PC-3 (cell line): ENCODE results near the gene VASH2. TPM values are rescaled to one million over a fixed set of nuclear protein-coding genes. Genes with fewer than 3 reads are reported as not detected.

Source experiments
- ATAC-seq: fragments of 200-7000 bp; cut with Tn5 transposase; 2 replicates; pipeline ENCODE4 v1.9.1; 2020; ENCODE audit warnings: mild to moderate bottlenecking, moderate library complexity
- BruUV-seq: library from RNA; stranded (reverse); fragments of 400-500 nt; replicated peaks from 2 replicates; lab custom pipeline; 2021; lab: Mats Ljungman, UMichigan
- CTCF ChIA-PET: fragments of 300-600 bp; sonication (Branson Sonifier 250); formaldehyde crosslinking; loops from one replicate; lab custom pipeline; 2022; ENCODE audit warnings: antibody characterized with exemption; lab: Charles Lee
- POLR2A ChIA-PET: fragments of 300-600 bp; sonication (Branson Sonifier 250); formaldehyde crosslinking; loops from one replicate; lab custom pipeline; 2022; ENCODE audit warnings: antibody characterized with exemption; ENCODE audit not compliant: unreplicated experiment; lab: Charles Lee
- DNase-seq: peaks from one replicate; pipeline ENCODE4 v3.0.0-alpha.2; 2015
- H2AFZ ChIP-seq: fragments of 300-600 bp; sonication (generic); 2 replicates; pipeline ENCODE4 v1.6.0; 2016; ENCODE audit warnings: antibody characterized with exemption, low read length
- H3F3A ChIP-seq: fragments of 300-600 bp; sonication (generic); one replicate; pipeline ENCODE4 v1.6.0; 2017; ENCODE audit warnings: antibody characterized with exemption, low read length, control low read depth, mild to moderate bottlenecking; ENCODE audit not compliant: unreplicated experiment
- H3K27ac ChIP-seq: fragments of 300-600 bp; sonication (generic); 2 replicates; pipeline ENCODE4 v1.5.1; 2016; ENCODE audit warnings: mild to moderate bottlenecking, low read length
- H3K27me3 ChIP-seq: fragments of 300-600 bp; sonication (generic); 2 replicates; pipeline ENCODE4 v1.6.1; 2016; ENCODE audit warnings: low read length, mixed read lengths
- H3K36me3 ChIP-seq: fragments of 300-600 bp; sonication (generic); 2 replicates; pipeline ENCODE4 v1.6.1; 2016; ENCODE audit warnings: low read depth, mixed run types, low read length, mixed read lengths
- H3K4me1 ChIP-seq: fragments of 300-600 bp; sonication (generic); 2 replicates; pipeline ENCODE4 v1.5.1; 2016; ENCODE audit warnings: low read length; ENCODE audit not compliant: insufficient read depth
- H3K4me2 ChIP-seq: fragments of 300-600 bp; sonication (generic); 2 replicates; pipeline ENCODE4 v1.6.0; 2016; ENCODE audit warnings: low read length
- H3K4me3 ChIP-seq: fragments of 300-600 bp; sonication (generic); 2 replicates; pipeline ENCODE4 v1.5.1; 2016; ENCODE audit warnings: mild to moderate bottlenecking, low read length, mixed read lengths
- H3K79me2 ChIP-seq: fragments of 300-600 bp; sonication (generic); 2 replicates; pipeline ENCODE4 v1.6.1; 2017; ENCODE audit warnings: low read length, mixed read lengths
- H3K9ac ChIP-seq: fragments of 300-600 bp; sonication (generic); 2 replicates; pipeline ENCODE4 v1.6.0; 2016; ENCODE audit warnings: mild to moderate bottlenecking, low read length
- H3K9me2 ChIP-seq: fragments of 300-600 bp; sonication (generic); replicated peaks from 2 replicates; pipeline ENCODE4 v1.6.1; 2016; ENCODE audit warnings: mixed run types, low read length, mixed read lengths
- H3K9me3 ChIP-seq: fragments of 300-600 bp; sonication (generic); 2 replicates; pipeline ENCODE4 v1.6.1; 2016; ENCODE audit warnings: low read length, mixed read lengths
- H4K20me1 ChIP-seq: fragments of 300-600 bp; sonication (generic); 2 replicates; pipeline ENCODE4 v1.6.1; 2016; ENCODE audit warnings: low read length, mixed read lengths
- EZH2 ChIP-seq: fragments of 300-600 bp; sonication (generic); IDR thresholded peaks from one replicate; pipeline ENCODE4 v1.6.1; 2017; ENCODE audit warnings: antibody characterized with exemption, mild to moderate bottlenecking, low read length; ENCODE audit not compliant: unreplicated experiment
- EZH2phosphoT487 ChIP-seq: fragments of 300-600 bp; sonication (generic); IDR thresholded peaks from 2 replicates; pipeline ENCODE4 v1.6.1; 2018; ENCODE audit warnings: mild to moderate bottlenecking, antibody characterized with exemption, low read length, borderline replicate concordance
- intact Hi-C: fragments of 100-400 bp; cut with micrococcal nuclease; formaldehyde crosslinking; loops from 2 replicates; pipeline ENCODE4 v1.9.0; 2023
- total RNA-seq: library from RNA; depleted of rRNA; stranded (reverse); fragments of >200 nt; gene quantifications from 2 replicates; pipeline ENCODE4 v1.2.3, GENCODE V29; 2014
- TF ChIP-seq, protein P1 (sequence below): fragments of 300-600 bp; sonication (generic); conservative IDR thresholded peaks from 2 replicates; pipeline ENCODE4 v1.5.1; 2017; ENCODE audit warnings: antibody characterized with exemption, low read depth, mild to moderate bottlenecking, low read length

VASH2 gene
- total RNA-seq, 1 experiment from 2014 or later: 4.7 TPM

DNA sequence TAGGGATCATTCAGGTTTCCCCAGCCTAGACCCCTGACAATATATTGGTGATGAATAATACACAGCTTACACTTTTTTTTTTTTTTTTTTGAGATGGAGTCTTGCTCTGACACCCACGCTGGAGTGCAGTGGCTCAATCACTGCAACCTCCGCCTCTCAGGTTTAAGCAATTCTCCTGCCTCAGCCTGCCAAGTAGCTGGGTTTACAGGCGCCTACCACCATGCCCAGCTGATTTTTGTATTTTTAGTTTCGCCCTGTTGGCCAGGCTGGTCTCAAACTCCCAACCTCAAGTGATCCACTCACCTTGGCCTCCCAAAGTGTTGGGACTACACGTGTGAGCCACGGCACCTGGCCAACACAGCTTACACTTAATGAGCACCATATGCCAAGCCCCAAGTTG is 7.2 kb downstream of the VASH2 start:
- no peaks in the 10 kb centered on the region for H3K9me2 ChIP-seq
- intact Hi-C loops: no loop called here
- H3K27me3 ChIP-seq: no peaks in the 10 kb centered on the region
- H3K4me3 ChIP-seq: no peak overlapping the region
- H3K36me3 ChIP-seq: no peaks in the 10 kb centered on the region
- H3K9me3 ChIP-seq: no peaks in the 10 kb centered on the region
- no TSS peak for BruUV-seq
- TF ChIP-seq EZH2 (no peak), EZH2phosphoT487 (no peak)
- TF ChIP-seq, protein P1, sequence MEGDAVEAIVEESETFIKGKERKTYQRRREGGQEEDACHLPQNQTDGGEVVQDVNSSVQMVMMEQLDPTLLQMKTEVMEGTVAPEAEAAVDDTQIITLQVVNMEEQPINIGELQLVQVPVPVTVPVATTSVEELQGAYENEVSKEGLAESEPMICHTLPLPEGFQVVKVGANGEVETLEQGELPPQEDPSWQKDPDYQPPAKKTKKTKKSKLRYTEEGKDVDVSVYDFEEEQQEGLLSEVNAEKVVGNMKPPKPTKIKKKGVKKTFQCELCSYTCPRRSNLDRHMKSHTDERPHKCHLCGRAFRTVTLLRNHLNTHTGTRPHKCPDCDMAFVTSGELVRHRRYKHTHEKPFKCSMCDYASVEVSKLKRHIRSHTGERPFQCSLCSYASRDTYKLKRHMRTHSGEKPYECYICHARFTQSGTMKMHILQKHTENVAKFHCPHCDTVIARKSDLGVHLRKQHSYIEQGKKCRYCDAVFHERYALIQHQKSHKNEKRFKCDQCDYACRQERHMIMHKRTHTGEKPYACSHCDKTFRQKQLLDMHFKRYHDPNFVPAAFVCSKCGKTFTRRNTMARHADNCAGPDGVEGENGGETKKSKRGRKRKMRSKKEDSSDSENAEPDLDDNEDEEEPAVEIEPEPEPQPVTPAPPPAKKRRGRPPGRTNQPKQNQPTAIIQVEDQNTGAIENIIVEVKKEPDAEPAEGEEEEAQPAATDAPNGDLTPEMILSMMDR: no peak
- H3K79me2 ChIP-seq: no peaks in the 10 kb centered on the region
- H3K9ac ChIP-seq: no peak overlapping the region
- no peak overlapping the region for H2AFZ ChIP-seq
- CTCF ChIA-PET: no interaction called here
- no peak overlapping the region for H3K4me2 ChIP-seq
- H3F3A ChIP-seq: no peaks in the 10 kb centered on the region
- ATAC-seq (no peak), DNase-seq (no peak)
- no peak overlapping the region for H3K27ac ChIP-seq
- POLR2A ChIA-PET: no interaction called here
- no peaks in the 10 kb centered on the region for H4K20me1 ChIP-seq
- H3K4me1 ChIP-seq: no peaks in the 10 kb centered on the region

DNA sequence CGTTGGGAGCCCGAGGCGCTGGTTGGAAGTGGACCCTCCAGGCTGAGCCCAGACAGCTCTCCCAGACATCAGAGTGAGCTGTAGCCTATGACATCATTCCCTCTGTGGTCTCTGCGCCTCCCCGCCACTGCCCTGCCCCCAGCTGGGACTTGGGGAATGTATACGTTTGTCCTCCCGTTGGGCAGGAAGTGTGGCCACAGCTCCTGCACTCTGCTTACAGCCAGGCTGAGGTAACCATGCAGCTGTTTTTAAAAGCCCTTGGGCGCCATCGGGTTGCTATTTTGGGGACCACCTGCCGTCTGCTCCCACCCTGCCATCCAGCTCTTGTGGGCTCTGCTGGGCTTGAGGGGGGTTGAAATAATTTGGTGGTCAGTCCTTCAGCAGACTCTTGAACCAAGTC is 7.8 kb downstream of the VASH2 start:
- H3K4me3 ChIP-seq: no peak overlapping the region
- H3K36me3 ChIP-seq: no peaks in the 10 kb centered on the region
- H3K79me2 ChIP-seq: no peaks in the 10 kb centered on the region
- TF ChIP-seq EZH2 (no peak), EZH2phosphoT487 (no peak)
- TF ChIP-seq, protein P1: no peak
- no peak overlapping the region for H3K4me2 ChIP-seq
- H3K27me3 ChIP-seq: no peaks in the 10 kb centered on the region
- no peaks in the 10 kb centered on the region for H4K20me1 ChIP-seq
- ATAC-seq: no peak
- H3K4me1 ChIP-seq: no peaks in the 10 kb centered on the region
- no peak overlapping the region for H2AFZ ChIP-seq
- ChIA-PET POLR2A (no interaction called here), CTCF (no interaction called here)
- H3K9me3 ChIP-seq: no peaks in the 10 kb centered on the region
- no peaks in the 10 kb centered on the region for H3F3A ChIP-seq
- DNase-seq: no peak
- H3K9ac ChIP-seq: no peak overlapping the region
- no peaks in the 10 kb centered on the region for H3K9me2 ChIP-seq
- H3K27ac ChIP-seq: no peak overlapping the region
- no TSS peak for BruUV-seq
- intact Hi-C loops: no loop called here

DNA sequence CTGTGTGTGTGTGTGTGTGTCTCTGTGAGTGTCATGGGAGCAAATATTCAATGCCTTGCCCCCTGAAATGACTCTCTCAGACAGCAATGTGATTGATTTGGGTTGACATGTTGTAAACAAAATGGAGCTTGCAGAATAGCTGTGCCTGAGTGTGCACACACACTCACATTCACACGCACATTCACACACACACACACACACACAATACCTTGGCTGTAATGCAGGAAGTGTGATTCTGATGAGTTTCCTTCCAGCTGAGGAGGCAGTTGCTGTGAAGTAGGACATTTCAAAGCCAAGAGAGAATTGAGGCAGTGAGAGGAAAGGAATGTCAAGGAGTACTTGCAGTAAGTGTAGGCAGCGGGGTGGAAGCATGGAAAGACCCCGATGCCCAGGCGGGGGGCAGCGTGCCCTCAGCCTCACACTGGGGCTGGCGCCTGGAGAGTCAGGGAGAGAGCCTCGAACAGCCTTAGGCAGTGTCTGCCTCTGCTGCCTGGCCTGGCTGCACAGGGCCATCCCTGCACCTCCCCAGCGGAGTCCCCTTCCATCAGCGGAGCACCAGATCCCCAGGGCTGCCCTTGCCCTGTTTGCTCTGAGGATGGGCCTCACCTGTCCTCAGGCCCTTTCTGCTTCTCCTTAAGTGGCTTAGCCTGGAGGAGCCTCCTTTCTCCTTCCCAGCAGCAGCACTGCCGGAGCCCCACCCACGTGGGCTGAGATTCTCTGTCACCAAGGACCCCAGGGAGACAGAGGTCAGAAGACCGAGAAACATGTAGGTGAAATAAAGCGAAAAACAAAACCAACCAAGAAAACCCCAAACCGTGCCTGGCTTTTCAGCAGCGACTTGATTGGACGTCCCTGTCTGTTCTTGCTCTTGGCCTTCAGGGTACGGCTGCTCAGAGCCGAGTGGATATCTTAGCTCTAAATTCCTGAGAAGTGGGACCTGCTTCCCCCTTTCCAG is 9.2 kb downstream of the VASH2 start:
- BruUV-seq: no TSS peak
- no peak for ATAC-seq
- no peak overlapping the region for H3K9ac ChIP-seq
- H3K27ac ChIP-seq: no peak overlapping the region
- H3K9me3 ChIP-seq: no peaks in the 10 kb centered on the region
- no peak overlapping the region for H3K4me3 ChIP-seq
- H2AFZ ChIP-seq: no peak overlapping the region
- H3K9me2 ChIP-seq: no peaks in the 10 kb centered on the region
- TF ChIP-seq, protein P1: no peak
- TF ChIP-seq EZH2phosphoT487 (no peak), EZH2 (no peak)
- ChIA-PET CTCF (no interaction called here), POLR2A (no interaction called here)
- DNase-seq: no peak
- H3K27me3 ChIP-seq: no peaks in the 10 kb centered on the region
- H3K36me3 ChIP-seq: no peaks in the 10 kb centered on the region
- H4K20me1 ChIP-seq: no peaks in the 10 kb centered on the region
- H3K79me2 ChIP-seq: no peaks in the 10 kb centered on the region
- no peaks in the 10 kb centered on the region for H3K4me1 ChIP-seq
- no peak overlapping the region for H3K4me2 ChIP-seq
- intact Hi-C loops: no loop called here
- H3F3A ChIP-seq: no peaks in the 10 kb centered on the region
